Measurements from ENCODE around the gene FMO1.
"Not testable (repeated sequence)": the region's sequence is repeated elsewhere in the genome, so short reads cannot be mapped to it uniquely, and the experiment has no call there.

The FMO1 gene

GRCh38 chr1:171280599-171280998 lies 32.3 kb downstream of the FMO1 start:
- DNase-seq (ENCODE audit: low read depth in 2 of 2) = no peak

- DNase-seq (ENCODE audit: low read depth in 2 of 2) = no peak
Observed at GRCh38 chr1:171286032-171286705, 37.9 kb downstream of the FMO1 start.

GRCh38 chr1:171290621-171291020 lies 42.3 kb downstream of the FMO1 start:
- no peak for DNase-seq (ENCODE audit: low read depth in 2 of 2)

GRCh38 chr1:171292799-171293198 lies 44.5 kb downstream of the FMO1 start:
- no peak for DNase-seq (ENCODE audit: low read depth in 2 of 2)

GRCh38 chr1:171295383-171295782 lies 47.1 kb downstream of the FMO1 start:
- not testable (repeated sequence) for DNase-seq (ENCODE audit: low read depth in 2 of 2)

- no peak for DNase-seq (ENCODE audit: low read depth in 2 of 2)
Observed at GRCh38 chr1:171295821-171296220, 47.5 kb downstream of the FMO1 start.

- no peak for DNase-seq (ENCODE audit: low read depth in 2 of 2)
Observed at GRCh38 chr1:171296897-171297296, 48.6 kb downstream of the FMO1 start.

GRCh38 chr1:171298696-171299095 lies 50.4 kb downstream of the FMO1 start:
- DNase-seq (ENCODE audit: low read depth in 2 of 2) = no peak

GRCh38 chr1:171299342-171299741 lies 51.0 kb downstream of the FMO1 start:
- no peak for DNase-seq (ENCODE audit: low read depth in 2 of 2)

- no peak for DNase-seq (ENCODE audit: low read depth in 2 of 2)
Observed at GRCh38 chr1:171300401-171300800, 52.1 kb downstream of the FMO1 start.

- DNase-seq (ENCODE audit: low read depth in 2 of 2) = no peak
Observed at GRCh38 chr1:171310661-171311087, 62.4 kb downstream of the FMO1 start.

GRCh38 chr1:171311771-171312558 lies 63.7 kb downstream of the FMO1 start:
- DNase-seq (ENCODE audit: low read depth in 2 of 2) = no peak

GRCh38 chr1:171313319-171313834 lies 65.1 kb downstream of the FMO1 start:
- no peak for DNase-seq (ENCODE audit: low read depth in 2 of 2)

- peak; percentile 67 to 70 for DNase-seq (ENCODE audit: low read depth in 2 of 2)
Observed at GRCh38 chr1:171313835-171314320, 65.6 kb downstream of the FMO1 start, which contains the start of gene FMO4. Gene FMO4 (plus strand): TSS chr1:171314183. CDS start chr1:171319826, 5,643 bp downstream.

- DNase-seq (ENCODE audit: low read depth in 2 of 2) = no peak
Observed at GRCh38 chr1:171329251-171329650, 81.0 kb downstream of the FMO1 start.

- no peak for DNase-seq (ENCODE audit: low read depth in 2 of 2)
Observed at GRCh38 chr1:171334024-171334640, 85.8 kb downstream of the FMO1 start.

Data from stimulated activated CD8-positive, alpha-beta memory T cell treated with anti-CD3 and anti-CD28 coated beads, Interleukin-15, amount 100 ng/mL, for 48 hours (primary cell).